Measurements from ENCODE around the gene KLHDC3. TPM values are rescaled to one million over a fixed set of nuclear protein-coding genes. Genes with fewer than 3 reads are reported as not detected.

KLHDC3 gene
- total and polyA plus RNA-seq, 2 of the 13 experiments (the other 11 are each of a cell fraction or from before 2014, with no cell fraction given): 78.3 to 91.5 TPM

DNA sequence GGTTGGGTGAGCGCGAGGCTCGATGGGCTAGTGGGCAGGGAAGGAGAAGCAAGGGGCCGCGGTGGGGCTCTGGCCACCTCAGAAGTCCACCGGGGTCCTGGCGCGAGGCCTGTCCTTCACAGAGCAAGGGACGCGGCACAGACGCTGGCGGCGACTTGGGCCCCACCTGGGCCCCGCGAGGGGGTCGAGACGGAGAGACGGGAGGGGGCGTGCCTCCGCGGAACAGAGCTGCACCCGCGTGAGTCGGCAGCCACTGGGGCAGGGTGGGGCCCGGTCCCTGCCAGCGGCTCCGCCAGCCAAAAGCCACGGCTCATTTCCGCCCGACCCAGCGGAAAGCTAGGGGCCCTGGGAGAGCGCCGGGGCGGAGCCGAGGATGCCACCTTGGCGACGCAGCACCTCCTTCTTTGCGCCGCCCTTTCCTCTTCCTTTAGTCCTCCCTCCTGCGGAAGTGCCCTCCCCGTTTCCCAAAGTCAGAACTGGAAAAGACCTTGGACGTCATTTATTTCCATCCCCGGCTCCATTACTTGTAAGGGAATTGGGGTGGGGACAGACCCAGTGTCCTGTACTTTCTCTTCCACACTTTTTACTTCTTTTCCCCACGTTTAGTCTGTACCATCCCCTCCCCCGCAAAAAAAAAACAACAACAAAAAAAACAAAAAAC is 39.6 kb downstream of the KLHDC3 start, which contains the start of gene CUL7 (continued):
- peak; percentile 85 for TF ChIP-seq SALL1 (CRISPR knock-in tag; IDR thresholded peaks at IDR 0.05)
- 0 out of 2 replicates have a peak, but pooled peaks have one; percentile 4 for TF ChIP-seq ZNF550 (CRISPR knock-in tag; IDR thresholded peaks at IDR 0.05; ENCODE audit: borderline replicate concordance)
- TF ChIP-seq ZFP62 (CRISPR knock-in tag; IDR thresholded peaks at IDR 0.05): no peak
- TF ChIP-seq ZNF605 (CRISPR knock-in tag; IDR thresholded peaks at IDR 0.05): peak; percentile 92
- peak; percentile 59 for TF ChIP-seq ZBTB2 (CRISPR knock-in tag; IDR thresholded peaks at IDR 0.05; ENCODE audit: low read depth)
- no peak; the same call in 1 of the 2 replicates for TF ChIP-seq ZNF619 (CRISPR knock-in tag; IDR thresholded peaks at IDR 0.05)
- TF ChIP-seq PCBP1 (IDR thresholded peaks at IDR 0.05; ENCODE audit: borderline replicate concordance, low read depth, low read length): no peak
- TF ChIP-seq GABPB1 (CRISPR knock-in tag; IDR thresholded peaks at IDR 0.05): peak; percentile 97
- peak; percentile 96 for TF ChIP-seq PHF5A (CRISPR knock-in tag; IDR thresholded peaks at IDR 0.05; ENCODE audit: low read depth, unreplicated experiment)
- peak; percentile 46; the same call in 1 of the 2 replicates for TF ChIP-seq ZNF335 (CRISPR knock-in tag; IDR thresholded peaks at IDR 0.05)
- TF ChIP-seq AHR (CRISPR knock-in tag; IDR thresholded peaks at IDR 0.05): peak; percentile 97
- 0 out of 2 replicates have a peak, but pooled peaks have one; percentile 49 for TF ChIP-seq NKX3-1 (CRISPR knock-in tag; IDR thresholded peaks at IDR 0.05)
- TF ChIP-seq ZNF737 (CRISPR knock-in tag; IDR thresholded peaks at IDR 0.05; ENCODE audit: borderline replicate concordance): no peak
- TF ChIP-seq ZNF746 (CRISPR knock-in tag; IDR thresholded peaks at IDR 0.05): peak; percentile 83
- TF ChIP-seq EZH2 (conservative IDR thresholded peaks at IDR 0.05; ENCODE audit: low read depth, low read length): no peak
- TF ChIP-seq GATAD1 (CRISPR knock-in tag; IDR thresholded peaks at IDR 0.05): peak; percentile 91
- no peak for TF ChIP-seq ADNP (CRISPR knock-in tag; IDR thresholded peaks at IDR 0.05)
- TF ChIP-seq SP5 (CRISPR knock-in tag; IDR thresholded peaks at IDR 0.05; ENCODE audit: borderline replicate concordance, low read depth): peak; percentile 97
- peak; percentile 49; the same call in 1 of the 2 replicates for TF ChIP-seq SIX1 (CRISPR knock-in tag; IDR thresholded peaks at IDR 0.05; ENCODE audit: borderline replicate concordance)
- TF ChIP-seq GMEB1 (CRISPR knock-in tag; IDR thresholded peaks at IDR 0.05; ENCODE audit: borderline replicate concordance): peak; percentile 88
- TF ChIP-seq, protein P1, sequence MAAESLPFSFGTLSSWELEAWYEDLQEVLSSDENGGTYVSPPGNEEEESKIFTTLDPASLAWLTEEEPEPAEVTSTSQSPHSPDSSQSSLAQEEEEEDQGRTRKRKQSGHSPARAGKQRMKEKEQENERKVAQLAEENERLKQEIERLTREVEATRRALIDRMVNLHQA (CRISPR knock-in tag; IDR thresholded peaks at IDR 0.05): no peak
- no peak for TF ChIP-seq ZBTB49 (CRISPR knock-in tag; IDR thresholded peaks at IDR 0.05; ENCODE audit: borderline replicate concordance)
- TF ChIP-seq, protein P2, sequence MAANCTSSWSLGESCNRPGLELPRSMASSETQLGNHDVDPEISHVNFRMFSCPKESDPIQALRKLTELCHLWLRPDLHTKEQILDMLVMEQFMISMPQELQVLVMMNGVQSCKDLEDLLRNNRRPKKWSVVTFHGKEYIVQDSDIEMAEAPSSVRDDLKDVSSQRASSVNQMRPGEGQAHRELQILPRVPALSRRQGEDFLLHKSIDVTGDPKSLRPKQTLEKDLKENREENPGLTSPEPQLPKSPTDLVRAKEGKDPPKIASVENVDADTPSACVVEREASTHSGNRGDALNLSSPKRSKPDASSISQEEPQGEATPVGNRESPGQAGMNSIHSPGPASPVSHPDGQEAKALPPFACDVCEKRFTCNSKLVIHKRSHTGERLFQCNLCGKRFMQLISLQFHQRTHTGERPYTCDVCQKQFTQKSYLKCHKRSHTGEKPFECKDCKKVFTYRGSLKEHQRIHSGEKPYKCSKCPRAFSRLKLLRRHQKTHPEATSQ (CRISPR knock-in tag; IDR thresholded peaks at IDR 0.05; ENCODE audit: borderline replicate concordance): peak; percentile 87; the same call in 1 of the 2 replicates
- TF ChIP-seq ZNF879 (CRISPR knock-in tag; IDR thresholded peaks at IDR 0.05): peak; percentile 63; the same call in 1 of the 2 replicates
